NT2/D1 (cell line): ENCODE results near the gene IRF2.

Experiments
- DNase-seq: peaks from one replicate; pipeline ENCODE4 v3.0.0-alpha.2; 2011; ENCODE audit warnings: low read depth, low spot score
- H3K27me3 ChIP-seq: 2 replicates; pipeline ENCODE4 v1.6.0; 2011; ENCODE audit warnings: mild to moderate bottlenecking; ENCODE audit not compliant: insufficient read length, insufficient read depth
- H3K36me3 ChIP-seq: 2 replicates; pipeline ENCODE4 v1.6.1; 2011; ENCODE audit warnings: mild to moderate bottlenecking, low read length, mixed read lengths; ENCODE audit not compliant: insufficient read depth, insufficient read length
- H3K4me1 ChIP-seq: 2 replicates; pipeline ENCODE4 v1.5.1; 2011; ENCODE audit not compliant: insufficient read depth, insufficient read length
- H3K4me3 ChIP-seq: 2 replicates; pipeline ENCODE4 v1.5.1; 2011; ENCODE audit warnings: low read depth; ENCODE audit not compliant: insufficient read length
- H3K9ac ChIP-seq: 2 replicates; pipeline ENCODE4 v1.6.0; 2011; ENCODE audit warnings: low read depth; ENCODE audit not compliant: insufficient read length
- H3K9me3 ChIP-seq: 2 replicates; pipeline ENCODE4 v1.5.1; 2011; ENCODE audit warnings: mild to moderate bottlenecking, low read length; ENCODE audit not compliant: insufficient read depth
- SUZ12 ChIP-seq: IDR thresholded peaks from 2 replicates; pipeline ENCODE4 v1.6.1; 2011; ENCODE audit not compliant: insufficient read length, insufficient read depth; ENCODE audit errors: extremely low read depth
- YY1 ChIP-seq: IDR thresholded peaks from 2 replicates; pipeline ENCODE4 v1.6.1; 2011; ENCODE audit not compliant: insufficient read length, insufficient read depth
- ZNF274 ChIP-seq: IDR thresholded peaks from 2 replicates; pipeline ENCODE4 v1.6.1; 2011; ENCODE audit warnings: mild to moderate bottlenecking, low read depth, low read length

Gene IRF2

GRCh38 chr4:184441461-184442313 lies 32.7 kb downstream of the IRF2 start:
- Histone ChIP-seq H3K9me3 (no peaks in the 10 kb centered on the region), H3K36me3 (no peaks in the 10 kb centered on the region), H3K4me1 (peaks cover 2% of the 10 kb centered on the region), H3K4me3 (no peak overlapping the region), H3K9ac (no peak overlapping the region), H3K27me3 (no peaks in the 10 kb centered on the region)
- no peak for DNase-seq
- no peak for TF ChIP-seq SUZ12
- TF ChIP-seq ZNF274: no peak
- TF ChIP-seq YY1: no peak

- no peak for DNase-seq
- peaks cover 2% of the 10 kb centered on the region for H3K4me1 ChIP-seq
- H3K4me3 ChIP-seq: no peak overlapping the region
- no peaks in the 10 kb centered on the region for H3K27me3 ChIP-seq
- TF ChIP-seq SUZ12: no peak
- no peak for TF ChIP-seq ZNF274
- no peak for TF ChIP-seq YY1
- H3K36me3 ChIP-seq: no peaks in the 10 kb centered on the region
- no peak overlapping the region for H3K9ac ChIP-seq
- no peaks in the 10 kb centered on the region for H3K9me3 ChIP-seq
Observed at GRCh38 chr4:184440595-184441358, 33.6 kb downstream of the IRF2 start.

GRCh38 chr4:184439856-184440594 lies 34.3 kb downstream of the IRF2 start:
- Histone ChIP-seq H3K4me1 (peaks cover 2% of the 10 kb centered on the region), H3K4me3 (no peak overlapping the region), H3K9ac (no peak overlapping the region), H3K9me3 (no peaks in the 10 kb centered on the region), H3K36me3 (no peaks in the 10 kb centered on the region), H3K27me3 (no peaks in the 10 kb centered on the region)
- no peak for DNase-seq
- no peak for TF ChIP-seq SUZ12
- no peak for TF ChIP-seq ZNF274
- no peak for TF ChIP-seq YY1

- DNase-seq: no peak
- no peaks in the 10 kb centered on the region for H3K36me3 ChIP-seq
- H3K27me3 ChIP-seq: no peaks in the 10 kb centered on the region
- TF ChIP-seq YY1: no peak
- no peak for TF ChIP-seq ZNF274
- TF ChIP-seq SUZ12: no peak
- H3K4me1 ChIP-seq: peaks cover 2% of the 10 kb centered on the region
- no peaks in the 10 kb centered on the region for H3K9me3 ChIP-seq
- H3K4me3 ChIP-seq: no peak overlapping the region
- no peak overlapping the region for H3K9ac ChIP-seq
Observed at GRCh38 chr4:184439386-184439785, 35.0 kb downstream of the IRF2 start.

- Histone ChIP-seq H3K4me3 (no peak overlapping the region), H3K27me3 (no peaks in the 10 kb centered on the region), H3K36me3 (no peaks in the 10 kb centered on the region), H3K9ac (no peak overlapping the region), H3K9me3 (no peaks in the 10 kb centered on the region), H3K4me1 (peaks cover 2% of the 10 kb centered on the region)
- no peak for DNase-seq
- TF ChIP-seq SUZ12 (no peak), YY1 (no peak), ZNF274 (no peak)
Observed at GRCh38 chr4:184438375-184438774, 36.0 kb downstream of the IRF2 start.

DNA sequence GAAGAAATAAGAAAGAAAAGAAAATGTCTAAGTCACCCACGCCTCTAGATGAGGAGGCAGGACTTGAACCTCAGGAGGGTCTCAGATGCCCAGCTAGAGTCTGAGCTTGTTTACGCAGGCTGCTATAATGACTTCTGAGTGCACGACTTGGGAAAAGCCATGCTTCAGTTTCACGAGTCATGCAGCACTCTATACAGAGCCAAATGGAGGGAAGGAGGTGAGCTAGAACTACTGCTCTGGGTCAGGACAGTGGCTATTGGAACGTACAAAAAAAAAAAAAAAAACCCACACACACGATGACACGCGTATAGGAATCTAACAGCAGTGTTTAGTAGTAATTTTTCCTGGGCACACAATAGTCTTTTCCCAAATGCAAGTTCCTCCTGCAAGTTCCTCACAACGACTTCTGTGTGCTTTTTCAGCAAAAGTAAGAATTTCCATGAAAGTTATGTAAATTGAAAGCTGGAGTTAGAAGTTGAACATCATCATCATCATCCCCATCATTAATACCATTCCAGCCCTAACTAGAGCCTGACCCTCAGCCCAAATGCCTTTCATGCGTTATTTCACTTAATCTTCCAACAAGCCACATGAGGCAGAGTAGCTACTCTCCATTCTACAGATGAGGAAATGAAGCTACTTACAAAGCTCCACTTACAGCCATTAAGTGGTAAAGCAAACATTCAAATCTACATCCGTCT lies 36.6 kb downstream of the IRF2 start:
- no peak for DNase-seq

More for the DNA sequence above, 36.6 kb downstream of the IRF2 start:
- Histone ChIP-seq H3K9me3 (no peaks in the 10 kb centered on the region), H3K9ac (no peak overlapping the region), H3K36me3 (no peaks in the 10 kb centered on the region), H3K4me3 (no peak overlapping the region), H3K27me3 (no peaks in the 10 kb centered on the region), H3K4me1 (peaks cover 4% of the 10 kb centered on the region)
- TF ChIP-seq SUZ12 (no peak), YY1 (no peak), ZNF274 (no peak)
